ENCODE measurements around the gene OR8B3.

- no peak for TF ChIP-seq CTCF (IDR thresholded peaks at IDR 0.05; ENCODE audit: low read length)
- TF ChIP-seq EZH2 (IDR thresholded peaks at IDR 0.05; ENCODE audit: borderline replicate concordance, low read length), result no peak
Observed at GRCh38 chr11:124405581-124405980, 6.8 kb upstream of the OR8B3 start.
